GM23338 (cell line): ENCODE data around the gene ETV4. TPM values are rescaled to one million over a fixed set of nuclear protein-coding genes. Genes with fewer than 3 reads are reported as not detected.

ENCODE experiments used
- ATAC-seq: fragments of 200-7000 bp; cut with Tn5 transposase; 3 replicates; pipeline ENCODE4 v1.9.1; 2020
- DNase-seq: peaks from one replicate; pipeline ENCODE4 v3.0.0-alpha.2; 2015; ENCODE audit warnings: low spot score
- H2AFZ ChIP-seq: fragments of 200-600 bp; sonication (generic); 2 replicates; pipeline ENCODE4 v1.8.0; 2016; ENCODE audit warnings: antibody characterized with exemption, mild to moderate bottlenecking, moderate library complexity
- H3F3A ChIP-seq: fragments of 200-600 bp; sonication (generic); replicated peaks from 2 replicates; pipeline ENCODE4 v1.8.0; 2017; ENCODE audit warnings: antibody characterized with exemption, mixed run types, low read depth
- H3K27ac ChIP-seq: fragments of 200-600 bp; sonication (generic); 2 replicates; pipeline ENCODE4 v1.6.1; 2016; ENCODE audit warnings: low read depth
- H3K27me3 ChIP-seq: fragments of 200-600 bp; sonication (generic); 2 replicates; pipeline ENCODE4 v1.8.0; 2016; ENCODE audit warnings: mild to moderate bottlenecking, mixed run types, moderate library complexity; ENCODE audit not compliant: insufficient read depth
- H3K36me3 ChIP-seq: fragments of 200-600 bp; sonication (generic); 2 replicates; pipeline ENCODE4 v1.8.0; 2016; ENCODE audit warnings: mild to moderate bottlenecking; ENCODE audit not compliant: insufficient read depth
- H3K4me1 ChIP-seq: fragments of 200-600 bp; sonication (generic); 2 replicates; pipeline ENCODE4 v1.8.0; 2016; ENCODE audit warnings: mild to moderate bottlenecking, moderate library complexity; ENCODE audit not compliant: insufficient read depth
- H3K4me2 ChIP-seq: fragments of 200-600 bp; sonication (generic); 2 replicates; pipeline ENCODE4 v1.7.1; 2017; ENCODE audit warnings: mixed run types
- H3K4me3 ChIP-seq: fragments of 200-600 bp; sonication (generic); 2 replicates; pipeline ENCODE4 v1.6.1; 2016; ENCODE audit warnings: mixed run types
- H3K79me2 ChIP-seq: fragments of 200-600 bp; sonication (generic); replicated peaks from 2 replicates; pipeline ENCODE4 v1.8.0; 2017; ENCODE audit warnings: mild to moderate bottlenecking; ENCODE audit not compliant: insufficient read depth
- H3K9me2 ChIP-seq: fragments of 200-600 bp; sonication (generic); 2 replicates; pipeline ENCODE4 v1.8.0; 2017; ENCODE audit not compliant: insufficient read depth
- H4K20me1 ChIP-seq: fragments of 200-600 bp; sonication (generic); replicated peaks from 2 replicates; pipeline ENCODE4 v1.8.0; 2017; ENCODE audit warnings: mild to moderate bottlenecking; ENCODE audit not compliant: insufficient read depth
- H3K27ac Mint-ChIP-seq: 2 replicates; pipeline ENCODE4 v1.8.0; 2020; ENCODE audit warnings: inconsistent platforms, mild to moderate bottlenecking, moderate library complexity, mixed read lengths
- H3K27me3 Mint-ChIP-seq: 3 replicates; pipeline ENCODE4 v1.8.0; 2022; ENCODE audit warnings: low read depth, mild to moderate bottlenecking, moderate library complexity, mixed read lengths, inconsistent platforms; ENCODE audit not compliant: insufficient read depth, poor library complexity
- H3K36me3 Mint-ChIP-seq: 3 replicates; pipeline ENCODE4 v1.8.0; 2021; ENCODE audit warnings: low read depth, mild to moderate bottlenecking, inconsistent platforms, moderate library complexity, mixed read lengths
- H3K4me1 Mint-ChIP-seq: 3 replicates; pipeline ENCODE4 v1.8.0; 2020; ENCODE audit warnings: mild to moderate bottlenecking, inconsistent platforms, mixed read lengths
- H3K4me3 Mint-ChIP-seq: 3 replicates; pipeline ENCODE4 v1.8.0; 2021; ENCODE audit warnings: moderate library complexity, mild to moderate bottlenecking, inconsistent platforms, mixed read lengths
- H3K9me3 Mint-ChIP-seq: 3 replicates; pipeline ENCODE4 v1.8.0; 2020; ENCODE audit warnings: moderate library complexity, mild to moderate bottlenecking, inconsistent platforms, mixed read lengths
- CREB1 ChIP-seq: fragments of 250-450 bp; sonication (Bioruptor Pico); IDR thresholded peaks from 2 replicates; pipeline ENCODE4 v1.5.0; 2020; ENCODE audit warnings: low read depth, mild to moderate bottlenecking, moderate library complexity
- ETS1 ChIP-seq: IDR thresholded peaks from 2 replicates; pipeline ENCODE4 v1.6.1; 2016; ENCODE audit warnings: antibody characterized with exemption
- EZH2 ChIP-seq: fragments of 200-600 bp; sonication (generic); IDR thresholded peaks from one replicate; pipeline ENCODE4 v1.8.0; 2017; ENCODE audit warnings: antibody characterized with exemption, mild to moderate bottlenecking, low read depth; ENCODE audit not compliant: unreplicated experiment
- EZH2phosphoT487 ChIP-seq: fragments of 200-600 bp; sonication (generic); IDR thresholded peaks from one replicate; pipeline ENCODE4 v1.8.1; 2018; ENCODE audit warnings: antibody characterized with exemption; ENCODE audit not compliant: unreplicated experiment
- JUNB ChIP-seq: IDR thresholded peaks from one replicate; pipeline ENCODE4 v1.6.1; 2016; ENCODE audit warnings: antibody characterized with exemption; ENCODE audit not compliant: unreplicated experiment
- REST ChIP-seq: IDR thresholded peaks from one replicate; pipeline ENCODE4 v1.6.1; 2018; ENCODE audit warnings: antibody characterized with exemption; ENCODE audit not compliant: unreplicated experiment
- ZNF331 ChIP-seq: fragments of 250-450 bp; sonication (Bioruptor Pico); IDR thresholded peaks from 2 replicates; pipeline ENCODE4 v1.5.0; 2020; ENCODE audit warnings: low read depth, mild to moderate bottlenecking, moderate library complexity
- polyA plus RNA-seq: library from polyadenylated mRNA; unstranded; fragments of >200 nt; fragmentation: Nextera tagmentation; extraction: Ambion mirVana; gene quantifications from 2 replicates; pipeline ENCODE4 v1.2.1, GENCODE V29; 2016
- total RNA-seq: library from RNA; depleted of rRNA; stranded (reverse); fragments of >200 nt; shearing (Covaris generic); gene quantifications from 2 replicates; pipeline ENCODE4 v1.2.3, GENCODE V29; 2014
- TF ChIP-seq, protein P1 (sequence below), 2 experiments: fragments of 200-600 bp in 1 of 2; sonication (generic) in 1 of 2; conservative IDR thresholded peaks; 2 replicates each; pipeline versions ENCODE4 v1.5.1 to v1.6.1; 2016 to 2017; ENCODE audit warnings: antibody characterized with exemption in 2 of 2, low read depth in 2 of 2, mild to moderate bottlenecking in 2 of 2, moderate library complexity in 1 of 2

Gene ETV4
- total and polyA plus RNA-seq, 2 experiments from 2014 or later: 97.2 to 149 TPM

GRCh38 chr17:43542859-43543258, 3.3 kb downstream of the ETV4 start (continued):
- TF ChIP-seq REST: no peak
- no peak for TF ChIP-seq EZH2
- no peak for TF ChIP-seq ZNF331 (CRISPR knock-in tag)

DNA sequence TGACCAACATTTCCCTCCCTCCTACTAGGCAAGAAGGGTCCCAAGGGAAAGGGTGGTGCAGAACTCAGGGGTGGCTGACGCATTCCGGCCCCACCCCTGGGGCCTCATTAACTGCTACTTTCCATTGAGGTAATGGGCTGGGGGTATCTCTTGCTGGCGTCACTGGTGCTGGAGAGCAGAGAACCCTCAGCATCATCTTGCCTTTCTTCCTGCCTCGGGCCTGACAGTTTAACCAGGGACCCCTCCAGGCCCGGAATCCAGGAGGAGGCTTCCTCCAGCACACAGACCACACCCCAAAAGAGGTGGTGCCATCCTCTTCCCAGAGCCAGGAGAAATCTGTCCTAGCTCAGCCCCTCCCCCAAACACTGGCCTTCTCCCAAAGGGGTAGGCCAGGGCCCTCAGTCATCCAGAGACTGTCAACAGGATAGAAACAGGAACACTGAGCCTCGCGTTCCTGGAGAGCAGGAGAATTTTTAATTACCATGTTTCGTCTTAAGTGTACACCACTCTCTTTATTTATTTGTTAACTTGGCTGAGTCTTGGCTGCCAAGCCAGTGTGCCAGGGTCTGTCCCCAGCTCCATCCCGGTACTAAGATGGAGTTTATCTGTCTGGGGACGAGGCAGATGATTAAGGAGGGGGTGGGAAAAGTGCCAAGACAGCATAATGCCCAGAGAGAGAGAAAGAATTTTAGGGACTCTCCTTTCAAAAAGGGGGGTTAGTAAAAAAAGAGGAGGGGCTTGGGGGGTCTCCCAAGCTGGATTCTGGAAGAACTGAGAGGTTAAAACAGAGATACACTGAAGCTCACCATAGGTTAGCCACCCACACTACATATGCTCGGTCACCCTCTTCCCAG, 5.1 kb downstream of the ETV4 start:
- peak overlapping the region; percentile 87 for H3K27ac Mint-ChIP-seq
- H2AFZ ChIP-seq: no peak overlapping the region
- H3K4me2 ChIP-seq: peak overlapping the region; percentile 90

DNA sequence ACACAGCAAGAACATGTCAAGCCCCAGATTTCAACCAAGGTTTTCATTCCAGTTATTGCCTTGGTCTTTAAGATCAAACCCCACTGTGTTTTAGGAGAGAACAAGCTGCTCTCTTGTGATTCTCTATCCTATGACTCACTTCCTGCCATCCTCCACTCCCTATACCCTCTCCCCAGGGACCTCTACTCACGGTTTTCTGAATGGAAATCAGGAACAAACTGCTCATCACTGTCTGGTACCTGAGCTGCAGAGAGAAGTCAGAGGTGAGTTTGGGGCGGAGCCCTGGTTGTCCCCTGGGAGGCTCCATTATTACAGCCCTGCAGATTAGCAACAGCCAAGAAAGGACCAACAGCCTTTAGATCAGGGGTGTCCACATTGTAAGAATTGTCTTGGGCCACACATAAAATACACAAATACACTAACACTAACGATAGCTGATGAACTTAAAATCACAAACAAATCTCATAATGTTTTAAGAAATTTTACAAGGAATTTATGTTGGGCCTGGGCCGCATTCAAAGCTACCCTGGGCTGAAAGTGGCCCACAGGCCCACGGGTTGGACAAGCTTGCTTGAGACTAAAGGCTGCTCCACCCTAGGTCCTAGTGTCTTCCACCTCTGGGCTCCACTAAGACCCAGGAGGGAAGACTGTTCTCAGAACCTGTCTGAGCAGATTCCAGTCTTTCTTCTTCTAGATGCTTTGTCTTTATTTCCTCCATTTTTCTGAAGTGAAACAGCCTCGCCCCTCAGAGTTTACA, 9.7 kb downstream of the ETV4 start:
- peaks cover 16% of the 10 kb centered on the region for H3K27me3 Mint-ChIP-seq
- no peak overlapping the region for H3K4me3 ChIP-seq
- H4K20me1 ChIP-seq: peaks cover 39% of the 10 kb centered on the region
- no peak overlapping the region for H2AFZ ChIP-seq
- no peaks in the 10 kb centered on the region for H3K27me3 ChIP-seq
- H3K27ac Mint-ChIP-seq: peak overlapping the region; percentile 58; the same call in 1 of the 2 replicates
- peak overlapping the region; percentile 69; the same call in 1 of the 2 replicates for H3K27ac ChIP-seq
- no peaks in the 10 kb centered on the region for H3K9me3 Mint-ChIP-seq
- no peaks in the 10 kb centered on the region for H3K9me2 ChIP-seq
- H3K36me3 ChIP-seq: 0 out of 2 replicates have a peak, but pooled peaks cover 4% of the 10 kb centered on the region
- H3K4me2 ChIP-seq: peak overlapping the region; percentile 35
- peaks cover 27% of the 10 kb centered on the region for H3F3A ChIP-seq
- peaks cover 69% of the 10 kb centered on the region for H3K4me1 Mint-ChIP-seq
- peaks cover 70% of the 10 kb centered on the region for H3K4me1 ChIP-seq
- H3K4me3 Mint-ChIP-seq: peak overlapping the region; percentile 1; the same call in 1 of the 3 replicates
- H3K79me2 ChIP-seq: peaks cover 71% of the 10 kb centered on the region
- DNase-seq (peak; percentile 27), ATAC-seq (peak; percentile 39)
- H3K36me3 Mint-ChIP-seq: peaks cover 70% of the 10 kb centered on the region
- TF ChIP-seq REST: no peak
- no peak for TF ChIP-seq JUNB
- TF ChIP-seq, protein P1, sequence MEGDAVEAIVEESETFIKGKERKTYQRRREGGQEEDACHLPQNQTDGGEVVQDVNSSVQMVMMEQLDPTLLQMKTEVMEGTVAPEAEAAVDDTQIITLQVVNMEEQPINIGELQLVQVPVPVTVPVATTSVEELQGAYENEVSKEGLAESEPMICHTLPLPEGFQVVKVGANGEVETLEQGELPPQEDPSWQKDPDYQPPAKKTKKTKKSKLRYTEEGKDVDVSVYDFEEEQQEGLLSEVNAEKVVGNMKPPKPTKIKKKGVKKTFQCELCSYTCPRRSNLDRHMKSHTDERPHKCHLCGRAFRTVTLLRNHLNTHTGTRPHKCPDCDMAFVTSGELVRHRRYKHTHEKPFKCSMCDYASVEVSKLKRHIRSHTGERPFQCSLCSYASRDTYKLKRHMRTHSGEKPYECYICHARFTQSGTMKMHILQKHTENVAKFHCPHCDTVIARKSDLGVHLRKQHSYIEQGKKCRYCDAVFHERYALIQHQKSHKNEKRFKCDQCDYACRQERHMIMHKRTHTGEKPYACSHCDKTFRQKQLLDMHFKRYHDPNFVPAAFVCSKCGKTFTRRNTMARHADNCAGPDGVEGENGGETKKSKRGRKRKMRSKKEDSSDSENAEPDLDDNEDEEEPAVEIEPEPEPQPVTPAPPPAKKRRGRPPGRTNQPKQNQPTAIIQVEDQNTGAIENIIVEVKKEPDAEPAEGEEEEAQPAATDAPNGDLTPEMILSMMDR (conservative IDR thresholded peaks at IDR 0.05; ENCODE audit: low read depth in 2 of 2): no peak
- no peak for TF ChIP-seq ETS1
- no peak for TF ChIP-seq EZH2phosphoT487

More for the DNA sequence above, 5.1 kb downstream of the ETV4 start:
- no peaks in the 10 kb centered on the region for H3K27me3 ChIP-seq
- Mint-ChIP-seq H3K36me3 (peaks cover 42% of the 10 kb centered on the region), H3K27me3 (peaks cover 24% of the 10 kb centered on the region), H3K9me3 (no peaks in the 10 kb centered on the region; the same call in 2 of the 3 replicates), H3K4me3 (peak overlapping the region; percentile 99), H3K4me1 (peaks cover 67% of the 10 kb centered on the region)
- H3K27ac ChIP-seq: peak overlapping the region; percentile 61; the same call in 1 of the 2 replicates
- no peaks in the 10 kb centered on the region for H3K9me2 ChIP-seq
- H3F3A ChIP-seq: peaks cover 14% of the 10 kb centered on the region; the same call in 1 of the 2 replicates
- DNase-seq (peak; percentile 91), ATAC-seq (peak; percentile 40)
- peaks cover 89% of the 10 kb centered on the region for H3K79me2 ChIP-seq
- peaks cover 77% of the 10 kb centered on the region for H3K4me1 ChIP-seq
- peaks cover 40% of the 10 kb centered on the region for H4K20me1 ChIP-seq
- no peaks in the 10 kb centered on the region for H3K36me3 ChIP-seq
- TF ChIP-seq JUNB (no peak), CREB1 (CRISPR knock-in tag) (no peak), EZH2phosphoT487 (no peak)
- peak overlapping the region; percentile 74 for H3K4me3 ChIP-seq
